ENCODE data around the gene LRRC18.

The LRRC18 gene

GRCh38 chr10:48940958-48941357 is 1.3 kb upstream of the LRRC18 start:
- Histone ChIP-seq H3K79me2 (ENCODE audit: insufficient read depth, low read depth) (no peaks in the 10 kb centered on the region), H3K9ac (no peak overlapping the region), H3K36me3 (ENCODE audit: insufficient read depth) (no peaks in the 10 kb centered on the region), H3K27me3 (ENCODE audit: insufficient read depth, low read depth) (no peaks in the 10 kb centered on the region), H4K20me1 (ENCODE audit: insufficient read depth) (no peaks in the 10 kb centered on the region), H3K27ac (no peak overlapping the region), H3K4me2 (no peak overlapping the region), H2AFZ (ENCODE audit: low read depth) (no peak overlapping the region), H3K4me1 (ENCODE audit: low read depth, poor library complexity, severe bottlenecking) (no peaks in the 10 kb centered on the region), H3K4me3 (IDR thresholded peaks at IDR 0.05; ENCODE audit: insufficient read depth, low read depth, low read length) (no peak overlapping the region)
- TF ChIP-seq, protein P1, sequence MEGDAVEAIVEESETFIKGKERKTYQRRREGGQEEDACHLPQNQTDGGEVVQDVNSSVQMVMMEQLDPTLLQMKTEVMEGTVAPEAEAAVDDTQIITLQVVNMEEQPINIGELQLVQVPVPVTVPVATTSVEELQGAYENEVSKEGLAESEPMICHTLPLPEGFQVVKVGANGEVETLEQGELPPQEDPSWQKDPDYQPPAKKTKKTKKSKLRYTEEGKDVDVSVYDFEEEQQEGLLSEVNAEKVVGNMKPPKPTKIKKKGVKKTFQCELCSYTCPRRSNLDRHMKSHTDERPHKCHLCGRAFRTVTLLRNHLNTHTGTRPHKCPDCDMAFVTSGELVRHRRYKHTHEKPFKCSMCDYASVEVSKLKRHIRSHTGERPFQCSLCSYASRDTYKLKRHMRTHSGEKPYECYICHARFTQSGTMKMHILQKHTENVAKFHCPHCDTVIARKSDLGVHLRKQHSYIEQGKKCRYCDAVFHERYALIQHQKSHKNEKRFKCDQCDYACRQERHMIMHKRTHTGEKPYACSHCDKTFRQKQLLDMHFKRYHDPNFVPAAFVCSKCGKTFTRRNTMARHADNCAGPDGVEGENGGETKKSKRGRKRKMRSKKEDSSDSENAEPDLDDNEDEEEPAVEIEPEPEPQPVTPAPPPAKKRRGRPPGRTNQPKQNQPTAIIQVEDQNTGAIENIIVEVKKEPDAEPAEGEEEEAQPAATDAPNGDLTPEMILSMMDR (conservative IDR thresholded peaks at IDR 0.05; ENCODE audit: low read depth, low read length) = no peak

DNA sequence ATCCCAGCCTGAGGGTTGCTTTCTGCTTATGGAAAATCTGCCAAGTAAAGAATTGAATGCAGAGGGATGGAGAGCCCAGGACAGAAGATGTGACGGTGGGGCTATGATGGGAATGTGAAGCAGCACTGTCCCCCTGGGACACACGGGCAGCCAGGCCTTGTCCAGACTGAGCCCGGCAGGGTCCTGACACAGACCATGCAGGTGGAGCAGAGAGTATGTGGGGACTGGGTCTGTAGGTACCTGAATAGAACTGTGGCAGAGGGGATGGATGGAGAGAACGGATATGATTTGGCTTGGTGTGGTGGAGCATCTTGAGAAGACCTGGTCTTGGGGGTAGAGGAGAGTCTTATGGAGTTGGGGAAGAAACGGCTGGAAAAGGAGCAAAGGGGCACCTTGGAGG is 732 bp upstream of the LRRC18 start:
- Histone ChIP-seq H3K27me3 (ENCODE audit: insufficient read depth, low read depth) (no peaks in the 10 kb centered on the region), H3K4me1 (ENCODE audit: low read depth, poor library complexity, severe bottlenecking) (no peaks in the 10 kb centered on the region), H2AFZ (ENCODE audit: low read depth) (no peak overlapping the region), H3K79me2 (ENCODE audit: insufficient read depth, low read depth) (no peaks in the 10 kb centered on the region), H4K20me1 (ENCODE audit: insufficient read depth) (no peaks in the 10 kb centered on the region), H3K9ac (no peak overlapping the region), H3K4me2 (no peak overlapping the region), H3K36me3 (ENCODE audit: insufficient read depth) (no peaks in the 10 kb centered on the region), H3K4me3 (IDR thresholded peaks at IDR 0.05; ENCODE audit: insufficient read depth, low read depth, low read length) (no peak overlapping the region), H3K27ac (no peak overlapping the region)
- TF ChIP-seq, protein P1 (conservative IDR thresholded peaks at IDR 0.05; ENCODE audit: low read depth, low read length) = no peak

DNA sequence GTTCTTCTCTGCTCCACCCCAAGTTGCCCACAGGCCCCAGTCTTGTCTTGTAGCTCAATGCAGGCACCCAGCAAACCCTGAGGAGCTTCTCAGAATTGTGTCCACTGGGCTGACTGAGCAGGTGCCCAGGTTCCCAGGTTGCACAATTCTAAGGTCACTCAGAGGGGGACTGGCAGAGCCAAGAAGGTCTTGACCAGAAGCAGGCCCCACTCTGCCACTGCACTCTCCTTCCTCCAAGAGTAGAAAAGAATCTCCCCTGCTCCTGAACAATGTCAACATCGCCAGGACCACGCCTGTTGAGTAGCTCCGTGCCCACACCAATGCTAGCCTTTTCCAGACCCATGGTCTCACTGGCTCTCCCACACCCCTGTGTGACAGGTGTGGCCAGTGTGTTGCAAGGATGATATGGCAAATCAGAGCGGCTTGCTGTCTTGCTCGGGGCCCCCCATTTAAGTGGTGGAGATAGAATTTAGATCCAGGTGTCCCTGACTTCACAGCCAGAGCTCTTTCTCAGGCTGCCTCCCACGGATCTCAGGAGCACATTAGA is 577 bp downstream of the LRRC18 start:
- Histone ChIP-seq H3K79me2 (ENCODE audit: insufficient read depth, low read depth) (no peaks in the 10 kb centered on the region), H3K27me3 (ENCODE audit: insufficient read depth, low read depth) (no peaks in the 10 kb centered on the region), H3K4me1 (ENCODE audit: low read depth, poor library complexity, severe bottlenecking) (no peaks in the 10 kb centered on the region), H4K20me1 (ENCODE audit: insufficient read depth) (no peaks in the 10 kb centered on the region), H3K36me3 (ENCODE audit: insufficient read depth) (no peaks in the 10 kb centered on the region), H3K4me3 (IDR thresholded peaks at IDR 0.05; ENCODE audit: insufficient read depth, low read depth, low read length) (no peak overlapping the region), H3K4me2 (no peak overlapping the region), H3K9ac (no peak overlapping the region), H2AFZ (ENCODE audit: low read depth) (no peak overlapping the region), H3K27ac (no peak overlapping the region)
- TF ChIP-seq, protein P1 (conservative IDR thresholded peaks at IDR 0.05; ENCODE audit: low read depth, low read length) = no peak

GRCh38 chr10:48938281-48938680 is 1.4 kb downstream of the LRRC18 start:
- TF ChIP-seq, protein P1 (conservative IDR thresholded peaks at IDR 0.05; ENCODE audit: low read depth, low read length) = no peak

More at GRCh38 chr10:48938281-48938680, 1.4 kb downstream of the LRRC18 start:
- H3K27ac ChIP-seq = no peak overlapping the region
- H4K20me1 ChIP-seq (ENCODE audit: insufficient read depth) = no peaks in the 10 kb centered on the region
- H3K79me2 ChIP-seq (ENCODE audit: insufficient read depth, low read depth) = no peaks in the 10 kb centered on the region
- no peak overlapping the region for H3K4me3 ChIP-seq (IDR thresholded peaks at IDR 0.05; ENCODE audit: insufficient read depth, low read depth, low read length)
- H3K36me3 ChIP-seq (ENCODE audit: insufficient read depth) = no peaks in the 10 kb centered on the region
- no peaks in the 10 kb centered on the region for H3K4me1 ChIP-seq (ENCODE audit: low read depth, poor library complexity, severe bottlenecking)
- H3K4me2 ChIP-seq = no peak overlapping the region
- H2AFZ ChIP-seq (ENCODE audit: low read depth) = no peak overlapping the region
- H3K27me3 ChIP-seq (ENCODE audit: insufficient read depth, low read depth) = no peaks in the 10 kb centered on the region
- H3K9ac ChIP-seq = no peak overlapping the region

All from KMS-11 (cell line).